GM12801 (cell line): ENCODE results near the gene AXL.

Experiments used
- TF ChIP-seq, protein P1 (sequence below): IDR thresholded peaks from one replicate; pipeline ENCODE4 v1.5.1; 2011; ENCODE audit warnings: control low read depth; ENCODE audit not compliant: insufficient read length; ENCODE audit errors: extremely low read depth

Gene AXL

DNA sequence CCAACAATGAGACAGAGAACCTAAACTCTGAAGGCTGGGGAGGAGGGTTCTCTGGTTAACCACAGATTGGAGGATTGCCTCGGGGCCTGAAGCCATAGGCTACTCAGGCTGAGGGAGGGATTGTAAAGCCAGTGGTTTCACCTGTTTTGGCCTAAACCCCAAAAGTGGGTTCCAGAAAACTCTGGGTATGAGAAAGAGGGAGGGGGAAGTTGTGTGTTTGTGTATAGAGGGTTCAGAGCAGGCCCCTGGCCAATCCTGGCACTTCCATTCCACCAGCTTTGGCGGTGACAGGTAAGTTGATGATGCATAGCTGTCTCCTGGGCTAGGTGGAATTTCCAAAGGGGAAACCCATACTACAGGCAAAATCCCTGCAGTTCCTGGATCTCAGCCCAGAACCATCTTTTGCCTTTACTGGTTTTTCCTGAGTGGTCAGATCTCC lies 77.4 kb downstream of the AXL start:
- TF ChIP-seq, protein P1, sequence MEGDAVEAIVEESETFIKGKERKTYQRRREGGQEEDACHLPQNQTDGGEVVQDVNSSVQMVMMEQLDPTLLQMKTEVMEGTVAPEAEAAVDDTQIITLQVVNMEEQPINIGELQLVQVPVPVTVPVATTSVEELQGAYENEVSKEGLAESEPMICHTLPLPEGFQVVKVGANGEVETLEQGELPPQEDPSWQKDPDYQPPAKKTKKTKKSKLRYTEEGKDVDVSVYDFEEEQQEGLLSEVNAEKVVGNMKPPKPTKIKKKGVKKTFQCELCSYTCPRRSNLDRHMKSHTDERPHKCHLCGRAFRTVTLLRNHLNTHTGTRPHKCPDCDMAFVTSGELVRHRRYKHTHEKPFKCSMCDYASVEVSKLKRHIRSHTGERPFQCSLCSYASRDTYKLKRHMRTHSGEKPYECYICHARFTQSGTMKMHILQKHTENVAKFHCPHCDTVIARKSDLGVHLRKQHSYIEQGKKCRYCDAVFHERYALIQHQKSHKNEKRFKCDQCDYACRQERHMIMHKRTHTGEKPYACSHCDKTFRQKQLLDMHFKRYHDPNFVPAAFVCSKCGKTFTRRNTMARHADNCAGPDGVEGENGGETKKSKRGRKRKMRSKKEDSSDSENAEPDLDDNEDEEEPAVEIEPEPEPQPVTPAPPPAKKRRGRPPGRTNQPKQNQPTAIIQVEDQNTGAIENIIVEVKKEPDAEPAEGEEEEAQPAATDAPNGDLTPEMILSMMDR, result no peak

DNA sequence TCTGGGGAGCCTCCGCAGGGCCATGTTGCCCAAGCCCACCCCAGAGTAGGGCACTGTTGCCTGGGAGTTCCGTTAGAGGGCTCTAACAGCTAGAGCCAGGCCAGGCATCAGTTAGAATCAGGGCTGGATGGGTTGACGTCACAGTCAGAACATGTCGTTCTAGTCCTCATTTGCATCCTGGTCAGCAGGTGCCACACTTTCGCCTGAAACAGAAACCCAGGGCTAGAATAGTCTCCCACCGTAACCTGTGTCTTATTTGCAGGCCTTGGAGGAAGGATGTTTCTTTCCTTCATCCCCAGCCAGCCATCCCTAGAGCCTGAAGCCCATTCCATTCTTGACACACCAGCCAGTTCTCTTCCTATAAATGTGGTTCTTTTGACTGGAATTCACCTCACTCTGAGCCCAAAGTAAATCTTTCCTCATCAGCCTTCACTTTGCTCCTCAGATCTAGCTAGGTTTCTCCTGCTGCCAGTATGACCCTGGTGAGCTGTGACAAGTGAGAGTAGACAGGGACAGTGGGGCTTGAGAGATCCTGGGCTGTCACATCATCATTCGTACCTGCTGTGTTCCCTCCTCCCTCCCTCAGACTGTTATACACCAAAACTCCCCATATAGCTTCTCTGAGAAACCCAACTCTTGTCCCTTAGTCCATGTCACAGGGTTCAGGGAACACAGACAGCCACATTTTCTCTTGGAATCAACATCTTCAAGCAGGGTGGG lies 78.8 kb downstream of the AXL start:
- TF ChIP-seq, protein P1, result no peak

DNA sequence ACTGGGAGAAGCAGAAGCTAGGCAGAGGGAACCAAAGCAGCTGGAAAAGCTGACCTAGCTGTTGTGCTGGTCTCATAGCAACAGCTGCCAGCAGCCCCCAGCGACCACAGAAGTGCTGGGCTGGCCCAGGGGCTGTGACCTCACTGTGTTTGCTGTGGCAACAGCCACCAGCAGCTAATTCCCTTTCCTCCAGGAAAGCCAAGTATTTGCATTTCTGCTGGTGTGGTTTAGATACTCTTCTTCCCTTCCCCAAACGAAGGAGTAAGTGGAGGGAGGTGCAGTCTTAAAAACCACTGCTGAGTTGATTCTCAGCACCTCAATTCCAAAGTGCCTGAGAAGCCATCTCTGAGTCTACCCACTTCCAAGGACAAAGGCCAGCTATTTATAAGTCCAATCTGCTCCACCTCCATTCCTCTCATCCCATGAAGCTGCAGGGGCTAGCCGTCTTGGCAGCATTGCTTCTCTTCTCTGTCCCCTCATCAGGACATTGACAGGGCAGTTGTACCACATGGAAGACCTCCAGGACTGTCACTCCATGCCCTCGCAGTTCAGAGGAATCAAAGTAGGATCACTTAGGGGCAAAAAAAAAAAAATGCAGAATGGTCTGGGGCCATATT lies 79.4 kb downstream of the AXL start:
- TF ChIP-seq, protein P1, result no peak

DNA sequence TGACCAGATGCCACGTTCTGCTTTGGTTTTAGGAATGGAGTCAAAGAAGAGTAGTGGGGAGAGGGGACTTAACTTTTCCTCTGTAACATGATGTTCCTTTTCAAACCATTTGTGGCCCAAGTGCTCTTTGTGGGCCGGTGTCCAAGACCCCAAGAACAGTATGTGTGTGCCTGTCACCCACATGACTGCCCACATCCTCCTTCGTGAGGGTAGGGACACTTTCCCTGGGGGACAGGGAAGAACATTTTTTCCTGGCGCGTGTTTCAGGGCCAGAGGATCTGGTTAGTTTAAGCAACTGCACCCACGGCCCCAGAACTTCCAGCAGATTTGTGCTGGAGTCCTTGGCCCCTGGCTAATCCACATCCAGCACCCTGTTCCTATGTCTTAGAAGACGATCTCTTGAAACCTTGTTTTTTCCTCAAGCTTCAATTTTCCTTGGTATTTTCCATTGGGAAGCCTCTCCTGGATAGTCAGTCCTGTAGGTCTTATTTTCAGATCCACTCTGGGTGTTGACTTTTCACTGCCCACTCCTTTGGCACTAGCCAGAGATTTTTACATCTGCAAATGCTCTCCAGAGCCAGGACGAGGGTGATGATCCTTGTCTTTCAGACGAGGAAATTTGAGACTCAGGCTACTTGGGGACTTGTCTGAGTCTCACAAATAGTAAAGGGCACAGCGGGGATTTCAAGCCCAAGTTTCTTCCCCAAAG lies 80.2 kb downstream of the AXL start:
- TF ChIP-seq, protein P1, result no peak

DNA sequence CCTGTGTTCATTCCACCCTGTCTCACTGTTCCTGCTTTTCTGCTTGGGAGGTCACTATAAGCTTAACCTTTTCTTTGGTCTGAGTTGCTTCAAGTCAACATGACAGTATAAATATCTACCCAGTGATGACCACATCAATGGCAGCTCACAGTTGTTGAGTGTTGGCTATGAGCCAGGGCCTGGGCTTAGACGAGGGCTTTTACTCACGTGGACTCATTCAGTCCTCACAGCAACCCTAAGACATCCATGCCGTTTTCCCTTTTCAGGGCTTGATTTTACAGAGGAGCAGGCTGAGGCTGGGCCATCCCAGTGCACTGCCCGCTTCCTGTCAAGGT lies 80.7 kb downstream of the AXL start:
- TF ChIP-seq, protein P1, result no peak

DNA sequence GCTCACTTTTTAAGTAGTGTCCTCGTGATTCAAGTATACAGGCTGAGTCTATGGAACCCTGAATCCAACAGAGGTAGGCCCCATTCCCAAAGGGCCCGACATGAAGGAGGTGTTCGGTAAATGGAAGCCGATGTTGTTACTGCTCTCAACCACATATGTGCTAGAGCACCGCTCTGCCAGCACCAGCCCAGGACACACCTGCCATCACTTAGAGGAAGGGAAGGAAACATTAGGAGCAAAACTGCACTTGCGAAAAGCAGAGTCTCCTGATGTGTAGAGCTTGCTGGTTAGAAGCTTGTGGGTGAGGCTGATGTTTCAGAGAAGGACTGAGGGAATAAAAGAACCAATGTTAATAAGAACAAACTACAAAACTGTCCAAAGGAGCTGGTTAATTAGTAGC lies 81.5 kb downstream of the AXL start:
- TF ChIP-seq, protein P1, result no peak

DNA sequence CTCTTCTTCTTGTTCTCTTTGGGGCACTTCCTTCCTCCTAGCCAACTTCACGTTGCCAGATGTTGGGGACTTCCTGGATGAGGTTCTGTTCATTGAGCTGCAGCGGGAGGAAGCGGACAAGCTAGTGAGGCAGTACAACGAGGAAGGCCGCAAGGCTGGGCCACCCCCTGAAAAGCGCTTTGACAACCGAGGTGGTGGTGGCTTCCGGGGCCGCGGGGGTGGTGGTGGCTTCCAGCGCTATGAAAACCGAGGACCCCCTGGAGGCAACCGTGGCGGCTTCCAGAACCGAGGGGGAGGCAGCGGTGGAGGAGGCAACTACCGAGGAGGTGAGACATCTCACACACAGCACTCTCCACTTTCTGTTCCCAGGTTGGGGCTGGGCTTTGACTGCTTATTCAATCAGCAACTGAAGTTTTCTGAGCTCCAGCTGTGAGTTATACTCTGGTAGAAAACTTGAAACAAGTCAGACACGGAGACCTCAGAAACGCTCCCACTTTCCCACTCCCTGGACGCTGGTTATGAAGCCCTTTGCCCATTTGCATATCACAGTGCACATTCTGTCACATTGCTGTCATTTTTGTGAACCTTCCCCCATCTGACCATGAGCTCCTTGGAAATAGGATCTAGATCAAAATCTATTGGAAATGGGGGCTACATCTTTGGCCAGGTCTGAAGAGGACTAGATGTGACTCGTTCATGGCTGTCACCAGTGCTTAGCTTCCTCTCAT lies 83.8 kb downstream of the AXL start:
- TF ChIP-seq, protein P1, result no peak
